IPS-18c (cell line): ENCODE data around the gene S1PR5.
"Not testable (repeated sequence)": the region's sequence is repeated elsewhere in the genome, so short reads cannot be mapped to it uniquely, and the experiment has no call there.

ENCODE experiments used
- H3K4me3 ChIP-seq: 2 replicates; pipeline ENCODE4 v1.7.0; 2013; ENCODE audit warnings: low read depth, mild to moderate bottlenecking, low read length, moderate library complexity; ENCODE audit not compliant: insufficient read depth
- H3K9me3 ChIP-seq: one replicate; pipeline ENCODE4 v1.6.1; 2013; ENCODE audit warnings: mild to moderate bottlenecking, low read length, moderate library complexity; ENCODE audit not compliant: control insufficient read depth, insufficient read depth

The S1PR5 gene

GRCh38 chr19:10517361-10517759, at the start of gene S1PR5:
Gene S1PR5 (minus strand): TSS chr19:10517447. CDS start chr19:10515011, 2,436 bp downstream.
- peak within 1 kb of the TSS; percentile 60 for H3K4me3 ChIP-seq
- H3K9me3 ChIP-seq: no peaks in the 10 kb centered on the region

GRCh38 chr19:10566658-10567410, 49.6 kb upstream of the S1PR5 start:
- no peak overlapping the region for H3K4me3 ChIP-seq

GRCh38 chr19:10566408-10566657, 49.1 kb upstream of the S1PR5 start:
- Histone ChIP-seq H3K4me3 (peak overlapping the region; percentile 89), H3K9me3 (no peaks in the 10 kb centered on the region)

More at GRCh38 chr19:10566658-10567410, 49.6 kb upstream of the S1PR5 start:
- no peaks in the 10 kb centered on the region for H3K9me3 ChIP-seq

GRCh38 chr19:10565567-10566407, 48.5 kb upstream of the S1PR5 start, which contains the start of gene KRI1:
Gene KRI1 (minus strand): TSS chr19:10566010. CDS start chr19:10565999, 11 bp downstream.
- H3K4me3 ChIP-seq: peak within 1 kb of the TSS; percentile 89

GRCh38 chr19:10565028-10565566, 47.9 kb upstream of the S1PR5 start:
- H3K4me3 ChIP-seq: peak overlapping the region; percentile 89
- H3K9me3 ChIP-seq: no peaks in the 10 kb centered on the region

More at GRCh38 chr19:10565567-10566407, 48.5 kb upstream of the S1PR5 start, which contains the start of gene KRI1:
- H3K9me3 ChIP-seq: no peaks in the 10 kb centered on the region

GRCh38 chr19:10562609-10563008, 45.4 kb upstream of the S1PR5 start:
- H3K4me3 ChIP-seq: no peak overlapping the region
- no peaks in the 10 kb centered on the region for H3K9me3 ChIP-seq

GRCh38 chr19:10560154-10560553, 42.9 kb upstream of the S1PR5 start:
- no peaks in the 10 kb centered on the region for H3K9me3 ChIP-seq
- H3K4me3 ChIP-seq: no peak overlapping the region

- H3K9me3 ChIP-seq: no peaks in the 10 kb centered on the region
- no peak overlapping the region for H3K4me3 ChIP-seq
Measured at GRCh38 chr19:10557603-10558197, 40.5 kb upstream of the S1PR5 start.

- Histone ChIP-seq H3K9me3 (no peaks in the 10 kb centered on the region), H3K4me3 (no peak overlapping the region)
Measured at GRCh38 chr19:10555610-10555973, 38.3 kb upstream of the S1PR5 start.

- Histone ChIP-seq H3K4me3 (no peak overlapping the region), H3K9me3 (peaks cover 3% of the 10 kb centered on the region)
Measured at GRCh38 chr19:10554760-10555609, 37.7 kb upstream of the S1PR5 start.

GRCh38 chr19:10553943-10554381, 36.7 kb upstream of the S1PR5 start:
- Histone ChIP-seq H3K4me3 (no peak overlapping the region), H3K9me3 (peaks cover 3% of the 10 kb centered on the region)

GRCh38 chr19:10553087-10553667, 35.9 kb upstream of the S1PR5 start:
- H3K9me3 ChIP-seq: peaks cover 3% of the 10 kb centered on the region
- no peak overlapping the region for H3K4me3 ChIP-seq

GRCh38 chr19:10552510-10553053, 35.3 kb upstream of the S1PR5 start:
- H3K9me3 ChIP-seq: peaks cover 3% of the 10 kb centered on the region
- no peak overlapping the region for H3K4me3 ChIP-seq

GRCh38 chr19:10551698-10552301, 34.6 kb upstream of the S1PR5 start:
- H3K4me3 ChIP-seq: no peak overlapping the region
- peaks cover 3% of the 10 kb centered on the region for H3K9me3 ChIP-seq

- not testable (repeated sequence) for H3K9me3 ChIP-seq, H3K4me3 ChIP-seq
Measured at GRCh38 chr19:10551006-10551405, 33.8 kb upstream of the S1PR5 start.

- H3K9me3 ChIP-seq: peaks cover 3% of the 10 kb centered on the region
- no peak overlapping the region for H3K4me3 ChIP-seq
Measured at GRCh38 chr19:10550336-10550735, 33.1 kb upstream of the S1PR5 start.
